Esophagus muscularis mucosa (tissue), 4 donors: ENCODE results near the gene CABCOCO1. TPM values are rescaled to one million over a fixed set of nuclear protein-coding genes. Genes with fewer than 3 reads are reported as not detected.

Experiments used
- DNase-seq: peaks from one replicate; pipeline ENCODE4 v3.0.0-alpha.2; 2017; ENCODE audit errors: extremely low spot score
- H3K27ac ChIP-seq, 4 donors: fragments of 200-600 bp; sonication (generic); replicated peaks in 1 of 4; 1 replicate in 3 of 4; 2 replicates in 1 of 4; pipeline ENCODE4 v1.5.1; 2016 to 2019; ENCODE audit warnings: mild to moderate bottlenecking in 1 of 4
- H3K27me3 ChIP-seq, 4 donors: fragments of 200-600 bp; sonication (generic); one replicate each; pipeline versions ENCODE4 v1.5.1 to v1.6.0; 2016 to 2019
- H3K36me3 ChIP-seq, 4 donors: fragments of 200-600 bp; sonication (generic); one replicate each; pipeline ENCODE4 v1.5.1; 2016 to 2019
- H3K4me1 ChIP-seq, 4 donors: fragments of 200-600 bp; sonication (generic); one replicate each; pipeline ENCODE4 v1.5.1; 2016 to 2019
- H3K4me3 ChIP-seq, 4 donors: fragments of 200-600 bp; sonication (generic); 1 replicate in 2 of 4; 2 replicates in 2 of 4; pipeline ENCODE4 v1.5.1; 2016 to 2019; ENCODE audit warnings: mild to moderate bottlenecking in 4 of 4, moderate library complexity in 1 of 4
- H3K9me3 ChIP-seq, 4 donors: fragments of 200-600 bp; sonication (generic); 1 replicate in 3 of 4; 2 replicates in 1 of 4; pipeline ENCODE4 v1.5.1; 2016 to 2019
- EP300 ChIP-seq: sonication (generic); formaldehyde crosslinking; IDR thresholded peaks from one replicate; pipeline ENCODE4 v1.6.1; 2017; ENCODE audit warnings: antibody characterized with exemption
- POLR2A ChIP-seq: fragments of 450-650 bp; IDR thresholded peaks from one replicate; pipeline ENCODE4 v1.6.1; 2017; ENCODE audit warnings: antibody characterized with exemption, moderate library complexity, mild to moderate bottlenecking, low read depth
- POLR2AphosphoS5 ChIP-seq, 2 donors: sonication (generic); formaldehyde crosslinking; IDR thresholded peaks; one replicate each; pipeline ENCODE4 v1.6.1; 2017; ENCODE audit warnings: antibody characterized with exemption in 2 of 2
- WGBS: methylation state at CpG from one replicate; pipeline ENCODE4 v1.1.5; 2018; 5-methylcytosine and 5-hydroxymethylcytosine counted together
- intact Hi-C: fragments of 100-400 bp; cut with DNase I; formaldehyde crosslinking; loops from one replicate; pipeline ENCODE4 v1.15.1; 2023
- total RNA-seq, 4 donors: library from RNA; depleted of rRNA; stranded (reverse); fragments of >200 nt; gene quantifications; one replicate each; pipeline versions ENCODE4 v1.1.0 to v1.2.1, GENCODE V29; 2016
- TF ChIP-seq, protein P1 (sequence below), 3 experiments: fragments of 200-600 bp in 2 of 3; fragments of 450-650 bp in 1 of 3; sonication (generic) in 2 of 3; IDR thresholded peaks; one replicate each; pipeline ENCODE4 v1.5.1; 2017 to 2019; ENCODE audit warnings: antibody characterized with exemption in 3 of 3, mild to moderate bottlenecking in 2 of 3, moderate library complexity in 1 of 3

Gene CABCOCO1
- total RNA-seq, 4 donors from 2014 or later, result 0.83 to 2.7 (median 1.8) TPM

DNA sequence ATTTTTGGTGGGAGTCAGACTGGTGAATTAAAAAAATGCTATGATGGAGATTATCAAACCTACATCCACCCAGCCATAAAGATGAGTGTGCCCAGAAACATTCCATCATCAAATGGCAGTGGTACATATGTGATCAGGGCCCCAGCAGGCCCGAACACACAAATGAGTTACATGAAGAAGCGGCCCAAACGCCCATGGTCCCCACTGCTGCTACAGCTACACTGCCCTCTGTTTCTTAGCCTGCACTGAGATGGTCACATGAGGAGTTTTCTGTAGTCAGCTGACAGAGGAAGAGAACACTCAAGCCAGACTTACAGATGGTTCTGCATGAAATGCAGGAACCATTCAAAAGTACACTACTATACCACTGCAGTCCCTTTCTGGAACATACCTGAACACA lies 142.4 kb downstream of the CABCOCO1 start:
- intact Hi-C loops, result no loop called here
- H3K27ac ChIP-seq, result no peak overlapping the region
- no peaks in the 10 kb centered on the region for H3K36me3 ChIP-seq
- H3K4me3 ChIP-seq, result no peak overlapping the region
- TF ChIP-seq POLR2AphosphoS5 (IDR thresholded peaks at IDR 0.05), result no peak
- TF ChIP-seq, protein P1, sequence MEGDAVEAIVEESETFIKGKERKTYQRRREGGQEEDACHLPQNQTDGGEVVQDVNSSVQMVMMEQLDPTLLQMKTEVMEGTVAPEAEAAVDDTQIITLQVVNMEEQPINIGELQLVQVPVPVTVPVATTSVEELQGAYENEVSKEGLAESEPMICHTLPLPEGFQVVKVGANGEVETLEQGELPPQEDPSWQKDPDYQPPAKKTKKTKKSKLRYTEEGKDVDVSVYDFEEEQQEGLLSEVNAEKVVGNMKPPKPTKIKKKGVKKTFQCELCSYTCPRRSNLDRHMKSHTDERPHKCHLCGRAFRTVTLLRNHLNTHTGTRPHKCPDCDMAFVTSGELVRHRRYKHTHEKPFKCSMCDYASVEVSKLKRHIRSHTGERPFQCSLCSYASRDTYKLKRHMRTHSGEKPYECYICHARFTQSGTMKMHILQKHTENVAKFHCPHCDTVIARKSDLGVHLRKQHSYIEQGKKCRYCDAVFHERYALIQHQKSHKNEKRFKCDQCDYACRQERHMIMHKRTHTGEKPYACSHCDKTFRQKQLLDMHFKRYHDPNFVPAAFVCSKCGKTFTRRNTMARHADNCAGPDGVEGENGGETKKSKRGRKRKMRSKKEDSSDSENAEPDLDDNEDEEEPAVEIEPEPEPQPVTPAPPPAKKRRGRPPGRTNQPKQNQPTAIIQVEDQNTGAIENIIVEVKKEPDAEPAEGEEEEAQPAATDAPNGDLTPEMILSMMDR (IDR thresholded peaks at IDR 0.05), result no peak
- TF ChIP-seq EP300, result no peak
- TF ChIP-seq POLR2A, result no peak
- no peaks in the 10 kb centered on the region for H3K27me3 ChIP-seq
- WGBS, result 100% methylated on average over 3 of the region's 3 CpGs
- no peak for DNase-seq
- H3K4me1 ChIP-seq, result no peaks in the 10 kb centered on the region
- no peaks in the 10 kb centered on the region for H3K9me3 ChIP-seq

DNA sequence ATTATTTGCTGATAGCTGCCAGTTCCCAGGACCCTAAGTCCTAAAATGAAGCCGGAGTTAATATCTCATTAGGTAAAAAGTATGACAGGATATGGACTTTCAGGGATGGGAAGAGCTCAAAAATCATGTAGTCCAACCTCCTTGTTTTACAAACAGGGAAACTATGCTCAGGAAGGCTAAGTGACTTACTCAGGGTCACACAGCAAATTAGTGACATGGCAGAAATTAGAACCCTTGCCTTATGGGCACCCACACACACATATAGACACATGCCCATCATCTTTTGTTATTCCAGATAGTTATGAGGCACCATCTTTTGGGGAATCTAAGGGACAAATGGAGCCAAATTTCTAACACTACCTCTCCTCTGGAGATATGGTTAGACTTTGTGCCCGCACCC lies 147.5 kb downstream of the CABCOCO1 start:
- DNase-seq, result no peak
- intact Hi-C loops, result no loop called here
- no peak overlapping the region for H3K4me3 ChIP-seq
- no peaks in the 10 kb centered on the region for H3K9me3 ChIP-seq
- WGBS, result 88% methylated on average over 2 of the region's 2 CpGs
- H3K36me3 ChIP-seq, result no peaks in the 10 kb centered on the region
- no peak overlapping the region for H3K27ac ChIP-seq
- no peaks in the 10 kb centered on the region for H3K4me1 ChIP-seq
- no peak for TF ChIP-seq POLR2AphosphoS5 (IDR thresholded peaks at IDR 0.05)
- TF ChIP-seq EP300, result no peak
- no peaks in the 10 kb centered on the region for H3K27me3 ChIP-seq

DNA sequence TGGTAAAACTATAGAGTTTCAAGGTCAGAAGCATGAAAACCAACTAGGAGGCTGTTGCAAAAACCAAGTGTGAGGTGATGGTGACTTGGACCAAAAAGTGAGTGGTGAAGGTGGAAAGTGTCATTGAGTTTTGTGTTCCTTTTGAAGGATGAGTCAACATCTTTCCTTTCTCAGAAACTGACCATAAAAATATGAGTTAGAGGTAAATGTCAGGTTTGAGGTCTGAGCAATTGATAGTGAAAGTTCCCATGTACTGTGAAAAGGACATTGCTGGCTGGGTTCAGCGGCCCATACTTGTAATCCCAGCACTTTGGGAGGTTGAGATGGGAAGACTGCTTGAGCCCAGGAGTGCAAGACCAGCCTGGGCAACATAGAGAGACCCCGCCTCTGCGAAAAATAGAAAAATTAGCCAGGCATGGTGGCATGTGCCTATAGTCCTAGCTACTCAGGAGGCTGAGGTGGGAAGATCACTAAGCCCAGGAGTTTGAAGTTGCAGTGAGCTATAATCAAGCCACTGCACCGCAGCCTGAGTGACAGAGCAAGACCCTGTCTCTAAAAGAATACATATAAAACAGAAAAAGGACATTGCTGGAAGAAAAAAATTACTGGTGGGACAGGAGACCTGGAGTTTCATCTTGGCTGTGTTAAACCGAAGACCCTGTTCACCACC lies 149.5 kb downstream of the CABCOCO1 start:
- H3K27ac ChIP-seq, result no peak overlapping the region
- 92% methylated on average over 5 of the region's 5 CpGs for WGBS
- no peak for DNase-seq
- no peaks in the 10 kb centered on the region for H3K27me3 ChIP-seq
- no peaks in the 10 kb centered on the region for H3K36me3 ChIP-seq
- intact Hi-C loops, result no loop called here
- H3K4me3 ChIP-seq, result no peak overlapping the region
- H3K9me3 ChIP-seq, result no peaks in the 10 kb centered on the region
- H3K4me1 ChIP-seq, result no peaks in the 10 kb centered on the region
- TF ChIP-seq EP300 (no peak), POLR2A (no peak), POLR2AphosphoS5 (IDR thresholded peaks at IDR 0.05) (no peak)
- TF ChIP-seq, protein P1 (IDR thresholded peaks at IDR 0.05), result no peak

DNA sequence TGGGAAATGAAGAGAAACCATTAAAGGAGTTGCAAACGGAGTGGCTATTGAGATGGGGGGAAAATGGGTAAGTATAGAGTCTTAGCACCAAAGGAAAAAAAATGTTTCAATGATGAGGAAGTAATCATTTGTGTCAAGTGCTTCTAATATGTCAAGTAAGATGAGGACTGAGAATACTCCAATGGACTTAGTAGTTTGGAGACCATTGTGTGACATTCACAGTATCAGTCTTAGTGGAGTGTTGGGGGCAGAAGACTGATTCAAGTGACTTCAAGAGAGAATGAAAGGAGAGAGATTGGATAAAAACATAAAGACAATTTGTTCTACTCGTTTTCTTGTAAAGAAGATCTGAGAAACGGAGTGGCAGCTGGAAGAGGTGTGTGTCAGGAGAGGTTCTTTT lies 150.2 kb downstream of the CABCOCO1 start:
- Histone ChIP-seq H3K27ac (no peak overlapping the region), H3K4me1 (no peaks in the 10 kb centered on the region), H3K9me3 (no peaks in the 10 kb centered on the region), H3K4me3 (no peak overlapping the region), H3K36me3 (no peaks in the 10 kb centered on the region), H3K27me3 (no peaks in the 10 kb centered on the region)
- DNase-seq, result no peak
- no peak for TF ChIP-seq POLR2A
- no peak for TF ChIP-seq POLR2AphosphoS5 (IDR thresholded peaks at IDR 0.05)
- TF ChIP-seq, protein P1 (IDR thresholded peaks at IDR 0.05), result no peak
- TF ChIP-seq EP300, result no peak
- WGBS, result 85% methylated on average over 3 of the region's 3 CpGs
- intact Hi-C loops, result no loop called here

DNA sequence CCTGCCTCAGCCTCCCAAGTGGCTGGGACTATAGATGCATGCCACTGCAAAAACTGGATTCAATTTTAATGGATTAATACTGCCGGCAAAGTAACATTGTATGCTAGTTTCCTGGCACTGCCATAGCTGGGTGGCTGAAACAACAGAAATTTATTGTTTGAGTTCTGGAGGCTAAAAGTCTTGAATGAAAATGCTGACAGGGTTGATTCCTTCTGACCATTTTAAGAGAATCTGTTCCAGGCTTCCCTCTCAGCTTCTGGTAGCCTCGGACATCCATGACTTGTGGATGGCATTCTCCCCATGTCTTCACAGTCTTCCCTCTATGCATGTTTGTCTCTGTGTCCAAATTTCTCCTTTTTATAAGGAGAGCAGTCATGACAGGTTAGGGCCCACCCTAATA lies 151.4 kb downstream of the CABCOCO1 start:
- intact Hi-C loops, result no loop called here
- Histone ChIP-seq H3K4me3 (no peak overlapping the region), H3K4me1 (no peaks in the 10 kb centered on the region), H3K27me3 (no peaks in the 10 kb centered on the region), H3K27ac (no peak overlapping the region), H3K9me3 (no peaks in the 10 kb centered on the region), H3K36me3 (no peaks in the 10 kb centered on the region)
- WGBS, result 96% methylated on average over 2 of the region's 2 CpGs
- TF ChIP-seq EP300 (no peak), POLR2AphosphoS5 (IDR thresholded peaks at IDR 0.05) (no peak), POLR2A (no peak)
- TF ChIP-seq, protein P1 (IDR thresholded peaks at IDR 0.05), result no peak
- no peak for DNase-seq
